Stomach (tissue), 9 donors: ENCODE measurements around the gene CRISPLD2. TPM values are rescaled to one million over a fixed set of nuclear protein-coding genes. Genes with fewer than 3 reads are reported as not detected.

ENCODE experiments used
- DNase-seq, 2 donors: peaks; one replicate each; pipeline versions ENCODE4 v3.0.0 to v3.0.0-alpha.2; 2013 to 2019
- H3K27ac ChIP-seq, 5 donors: fragments of 200-600 bp in 4 of 5; sonication (generic) in 4 of 5; one replicate each; pipeline ENCODE4 v1.5.1; 2013 to 2019; ENCODE audit warnings: mild to moderate bottlenecking in 1 of 5, moderate library complexity in 1 of 5
- H3K27me3 ChIP-seq, 3 donors: fragments of 200-600 bp; sonication (generic); one replicate each; pipeline ENCODE4 v1.5.1; 2017 to 2019; ENCODE audit warnings: mixed run types in 1 of 3
- H3K36me3 ChIP-seq, 4 donors: fragments of 200-600 bp; sonication (generic); 1 replicate in 3 of 4; 2 replicates in 1 of 4; pipeline ENCODE4 v1.5.1; 2016 to 2019
- H3K4me1 ChIP-seq, 4 donors: fragments of 200-600 bp; sonication (generic); one replicate each; pipeline ENCODE4 v1.5.1; 2016 to 2019
- H3K4me3 ChIP-seq, 4 donors: fragments of 200-600 bp; sonication (generic) in 3 of 4; one replicate each; pipeline ENCODE4 v1.5.1; 2016 to 2019; ENCODE audit warnings: mild to moderate bottlenecking in 1 of 4
- H3K9me3 ChIP-seq, 4 donors: fragments of 200-600 bp; sonication (generic); one replicate each; pipeline ENCODE4 v1.5.1; 2016 to 2019
- EP300 ChIP-seq: sonication (generic); formaldehyde crosslinking; IDR thresholded peaks from one replicate; pipeline ENCODE4 v1.6.1; 2017; ENCODE audit warnings: antibody characterized with exemption
- POLR2A ChIP-seq, 4 donors: fragments of 450-650 bp; IDR thresholded peaks; one replicate each; pipeline ENCODE4 v1.6.1; 2016; ENCODE audit warnings: antibody characterized with exemption in 4 of 4, control low read depth in 2 of 4, mild to moderate bottlenecking in 1 of 4, moderate library complexity in 1 of 4
- POLR2AphosphoS5 ChIP-seq, 3 donors: sonication (generic); formaldehyde crosslinking; IDR thresholded peaks; one replicate each; pipeline ENCODE4 v1.6.1; 2016; ENCODE audit warnings: antibody characterized with exemption in 3 of 3
- WGBS, 5 donors: extraction: QIAGEN DNeasy Blood & Tissue Kit in 3 of 5; methylation state at CpG; one replicate each; pipeline versions ENCODE4 v1.1.5 to v1.1.7; 2013 to 2018; 5-methylcytosine and 5-hydroxymethylcytosine counted together
- intact Hi-C: fragments of 100-400 bp; cut with DNase I; formaldehyde crosslinking; loops from one replicate; pipeline ENCODE4 v1.15.1; 2023; ENCODE audit warnings: low total_unique reads
- polyA plus RNA-seq, 3 donors: library from polyadenylated mRNA; stranded (reverse); fragments of 200-250 nt; gene quantifications; one replicate each; pipeline ENCODE4 v1.2.3, GENCODE V29; 2013
- total RNA-seq, 5 donors: library from RNA; depleted of rRNA; stranded (reverse); fragments of >200 nt; gene quantifications; one replicate each; pipeline versions ENCODE4 v1.1.0 to v1.2.3, GENCODE V29; 2014 to 2016
- TF ChIP-seq, protein P1 (sequence below), 7 experiments: fragments of 450-650 bp in 4 of 7; fragments of 200-600 bp in 3 of 7; sonication (generic) in 3 of 7; IDR thresholded peaks; one replicate each; pipeline ENCODE4 v1.5.1; 2016 to 2019; ENCODE audit warnings: antibody characterized with exemption in 7 of 7, control low read depth in 2 of 7, mild to moderate bottlenecking in 1 of 7
- donor health status: healthy with polysubstance abuse.
- donor health status: Bipolar disorder and iron deficiency.
- donor health status: healthy.

The CRISPLD2 gene
- total and polyA plus RNA-seq, 8 donors = 18.3 to 242 (median 95.8) TPM

DNA sequence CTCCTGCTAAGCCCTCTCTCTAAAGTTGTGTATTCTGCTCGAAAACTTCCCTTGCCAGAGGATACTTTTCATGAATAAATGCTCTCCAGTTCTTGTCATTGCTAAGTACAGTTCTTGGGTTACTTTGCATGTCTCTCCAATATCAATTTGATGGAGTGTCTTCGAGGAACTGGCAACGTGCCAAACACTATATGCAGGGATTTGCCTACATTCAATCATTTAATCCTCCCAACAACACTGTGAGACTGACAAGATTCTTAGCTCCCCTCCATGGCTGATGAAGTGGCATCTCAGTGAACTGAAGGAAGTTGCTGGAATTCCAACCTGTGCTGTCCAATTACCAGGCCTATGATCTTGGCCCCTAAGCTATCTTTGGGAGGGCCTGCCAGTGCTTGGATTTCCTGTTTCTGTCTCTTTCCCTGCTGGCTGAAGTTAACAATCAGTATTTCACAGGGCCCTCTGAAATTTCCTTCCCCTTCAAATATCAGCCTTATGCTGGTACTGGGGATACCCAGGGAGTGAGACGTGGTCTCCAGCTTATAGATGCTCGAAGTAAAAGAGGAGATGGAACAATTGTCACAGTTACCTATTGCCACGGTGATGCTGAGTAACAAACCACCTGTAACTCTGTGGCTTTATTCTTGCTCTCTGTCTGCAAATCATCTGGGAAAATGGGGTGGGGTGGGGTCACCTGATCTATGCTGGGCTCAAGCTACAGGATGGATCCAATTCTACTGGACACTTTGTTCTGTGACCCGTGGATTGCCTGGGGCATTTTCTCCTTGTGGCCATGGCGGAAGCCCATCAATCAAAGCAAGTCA, 19.4 kb upstream of the CRISPLD2 start:
- no peaks in the 10 kb centered on the region for H3K9me3 ChIP-seq
- H3K4me3 ChIP-seq = no peak overlapping the region
- WGBS, 5 donors = 70 to 76% (median 74%) methylated on average over 8 of the region's 8 CpGs
- TF ChIP-seq POLR2A (IDR thresholded peaks at IDR 0.05) = no peak
- TF ChIP-seq, protein P1, sequence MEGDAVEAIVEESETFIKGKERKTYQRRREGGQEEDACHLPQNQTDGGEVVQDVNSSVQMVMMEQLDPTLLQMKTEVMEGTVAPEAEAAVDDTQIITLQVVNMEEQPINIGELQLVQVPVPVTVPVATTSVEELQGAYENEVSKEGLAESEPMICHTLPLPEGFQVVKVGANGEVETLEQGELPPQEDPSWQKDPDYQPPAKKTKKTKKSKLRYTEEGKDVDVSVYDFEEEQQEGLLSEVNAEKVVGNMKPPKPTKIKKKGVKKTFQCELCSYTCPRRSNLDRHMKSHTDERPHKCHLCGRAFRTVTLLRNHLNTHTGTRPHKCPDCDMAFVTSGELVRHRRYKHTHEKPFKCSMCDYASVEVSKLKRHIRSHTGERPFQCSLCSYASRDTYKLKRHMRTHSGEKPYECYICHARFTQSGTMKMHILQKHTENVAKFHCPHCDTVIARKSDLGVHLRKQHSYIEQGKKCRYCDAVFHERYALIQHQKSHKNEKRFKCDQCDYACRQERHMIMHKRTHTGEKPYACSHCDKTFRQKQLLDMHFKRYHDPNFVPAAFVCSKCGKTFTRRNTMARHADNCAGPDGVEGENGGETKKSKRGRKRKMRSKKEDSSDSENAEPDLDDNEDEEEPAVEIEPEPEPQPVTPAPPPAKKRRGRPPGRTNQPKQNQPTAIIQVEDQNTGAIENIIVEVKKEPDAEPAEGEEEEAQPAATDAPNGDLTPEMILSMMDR (IDR thresholded peaks at IDR 0.05) = no peak
- TF ChIP-seq POLR2AphosphoS5 (IDR thresholded peaks at IDR 0.05) = no peak
- no peak for TF ChIP-seq EP300
- no peaks in the 10 kb centered on the region for H3K4me1 ChIP-seq
- intact Hi-C loops = no loop called here
- no peak overlapping the region for H3K27ac ChIP-seq
- H3K36me3 ChIP-seq = no peaks in the 10 kb centered on the region
- H3K27me3 ChIP-seq = no peaks in the 10 kb centered on the region
- no peak for DNase-seq

DNA sequence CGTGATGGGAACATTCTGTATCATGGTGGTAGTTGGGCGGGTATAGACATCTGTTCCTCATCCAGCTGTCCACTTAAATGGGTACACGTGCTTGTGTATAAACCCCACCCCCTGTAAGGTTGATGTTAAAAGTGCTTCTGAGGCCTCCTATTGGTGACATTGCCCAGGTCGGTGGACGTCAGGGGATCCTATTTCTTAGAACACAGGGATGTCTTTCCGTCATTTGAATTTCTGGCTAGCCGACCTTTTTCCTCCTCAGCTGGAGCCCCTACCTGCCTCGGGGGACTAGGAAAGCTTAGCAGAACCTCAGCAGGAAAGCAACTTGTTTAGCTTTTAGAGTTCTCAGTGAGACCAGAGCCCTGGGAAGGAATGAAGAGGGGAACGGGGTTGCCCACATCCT, 16.6 kb upstream of the CRISPLD2 start:
- H3K4me3 ChIP-seq = no peak overlapping the region
- no peaks in the 10 kb centered on the region for H3K36me3 ChIP-seq
- DNase-seq = no peak
- no peaks in the 10 kb centered on the region for H3K9me3 ChIP-seq
- 75 to 83% (median 77%) methylated on average over 9 of the region's 9 CpGs for WGBS, 5 donors
- no peaks in the 10 kb centered on the region for H3K27me3 ChIP-seq
- TF ChIP-seq EP300 = no peak
- TF ChIP-seq POLR2AphosphoS5 (IDR thresholded peaks at IDR 0.05) = no peak
- TF ChIP-seq POLR2A (IDR thresholded peaks at IDR 0.05) = no peak
- TF ChIP-seq, protein P1 (IDR thresholded peaks at IDR 0.05) = no peak
- no peak overlapping the region for H3K27ac ChIP-seq
- peaks cover 0 to 9% (median 4%) of the 10 kb centered on the region in 4 donors for H3K4me1 ChIP-seq
- intact Hi-C loops = no loop called here

DNA sequence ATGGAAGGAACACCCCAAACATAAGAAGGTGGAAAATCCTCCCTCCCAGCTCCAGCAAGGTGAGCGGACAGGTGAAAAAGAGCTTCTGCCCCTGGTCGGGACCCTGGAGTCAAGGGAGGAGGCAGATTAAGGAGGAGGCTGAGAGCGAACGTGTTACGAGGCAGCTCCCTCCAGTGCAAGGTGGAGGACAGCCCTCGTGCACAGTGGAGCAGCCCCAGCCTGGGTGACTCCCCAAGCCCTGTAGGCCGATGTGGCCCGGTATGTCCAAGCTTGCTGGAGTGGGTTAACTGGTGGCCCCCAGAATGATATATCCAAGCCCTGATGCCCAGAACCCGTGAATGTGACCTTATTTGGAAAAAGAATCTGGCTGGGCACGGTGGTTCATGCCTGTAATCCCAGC, 15.5 kb upstream of the CRISPLD2 start:
- peaks cover 0 to 9% (median 4%) of the 10 kb centered on the region in 4 donors for H3K4me1 ChIP-seq
- DNase-seq = no peak
- TF ChIP-seq POLR2A (IDR thresholded peaks at IDR 0.05) (no peak), EP300 (no peak), POLR2AphosphoS5 (IDR thresholded peaks at IDR 0.05) (no peak)
- TF ChIP-seq, protein P1 (IDR thresholded peaks at IDR 0.05) = no peak
- no peaks in the 10 kb centered on the region for H3K27me3 ChIP-seq
- H3K4me3 ChIP-seq = no peak overlapping the region
- no peak overlapping the region for H3K27ac ChIP-seq
- H3K9me3 ChIP-seq = no peaks in the 10 kb centered on the region
- no peaks in the 10 kb centered on the region for H3K36me3 ChIP-seq
- 87 to 93% (median 92%) methylated on average over 9 to 10 of the region's 10 CpGs for WGBS, 5 donors
- intact Hi-C loops = no loop called here

DNA sequence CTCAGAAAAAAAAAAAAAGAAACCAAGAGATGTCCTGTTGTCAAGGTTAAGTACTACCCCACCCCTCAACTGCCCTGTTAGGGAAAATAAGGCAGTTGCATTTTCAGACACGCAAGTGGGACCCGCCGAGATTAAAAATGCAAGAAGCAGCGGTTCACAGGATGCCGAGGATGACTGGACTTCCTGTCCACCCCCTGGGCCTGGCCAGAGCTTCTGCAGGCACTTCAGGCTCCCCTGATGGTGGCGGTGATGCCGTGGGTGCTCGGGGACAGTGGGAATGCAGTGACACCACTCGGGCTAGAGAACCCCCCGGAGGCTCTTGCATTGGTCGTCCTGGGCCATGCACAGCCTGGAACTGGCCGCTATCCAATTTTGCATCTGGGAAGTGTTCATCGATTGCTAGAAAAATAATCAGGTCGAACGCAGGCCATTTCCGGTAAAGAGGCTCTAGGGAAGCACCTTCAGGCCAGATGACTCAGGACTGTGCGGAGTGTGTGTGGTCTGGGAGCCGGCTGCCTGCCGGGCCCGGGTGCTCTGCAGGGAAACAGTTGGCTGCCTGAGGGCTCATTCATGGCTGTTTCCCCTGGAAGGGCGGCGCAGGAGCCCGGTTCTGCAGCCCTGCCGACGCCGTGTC, 13.4 kb upstream of the CRISPLD2 start:
- peaks cover 0 to 12% (median 4%) of the 10 kb centered on the region in 4 donors for H3K4me1 ChIP-seq
- H3K27ac ChIP-seq = peak overlapping the region in 2 of 5 donors; percentile 68 to 79
- DNase-seq = peak in 1 of 2 donors; percentile 42
- intact Hi-C loops = no loop called here
- TF ChIP-seq, protein P1 (IDR thresholded peaks at IDR 0.05) = no peak
- TF ChIP-seq POLR2A (IDR thresholded peaks at IDR 0.05) = no peak
- TF ChIP-seq EP300 = no peak
- TF ChIP-seq POLR2AphosphoS5 (IDR thresholded peaks at IDR 0.05) = no peak
- H3K27me3 ChIP-seq = no peaks in the 10 kb centered on the region
- H3K4me3 ChIP-seq = no peak overlapping the region
- H3K9me3 ChIP-seq = no peaks in the 10 kb centered on the region
- WGBS, 5 donors = 58 to 64% (median 60%) methylated on average over 20 to 26 of the region's 26 CpGs
- H3K36me3 ChIP-seq = no peaks in the 10 kb centered on the region
